ENCODE measurements around the gene MPDU1.
A peak's percentile ranks its signal among the peaks of the same experiment; 100 is the strongest.

Gene MPDU1

GRCh38 chr17:7610641-7611040, 27.0 kb downstream of the MPDU1 start:
- no peak for DNase-seq (ENCODE audit: low read depth)
- no peak for TF ChIP-seq CTCF (IDR thresholded peaks at IDR 0.05; ENCODE audit: low read length, missing control alignments)
- H3K4me3 ChIP-seq (replicated peaks; ENCODE audit: low read depth, low read length), result no peak overlapping the region

- no peak overlapping the region for H3K4me3 ChIP-seq (replicated peaks; ENCODE audit: low read depth, low read length)
- TF ChIP-seq CTCF (IDR thresholded peaks at IDR 0.05; ENCODE audit: low read length, missing control alignments), result no peak
- DNase-seq (ENCODE audit: low read depth), result no peak
These were observed 28.1 kb downstream of the MPDU1 start for GRCh38 chr17:7611635-7612293.

- peak; percentile 34 for DNase-seq (ENCODE audit: low read depth)
- no peak for TF ChIP-seq CTCF (IDR thresholded peaks at IDR 0.05; ENCODE audit: low read length, missing control alignments)
- H3K4me3 ChIP-seq (replicated peaks; ENCODE audit: low read depth, low read length), result no peak overlapping the region
These were observed 28.6 kb downstream of the MPDU1 start for GRCh38 chr17:7612294-7612640.

- DNase-seq (ENCODE audit: low read depth), result no peak
- TF ChIP-seq CTCF (IDR thresholded peaks at IDR 0.05; ENCODE audit: low read length, missing control alignments), result no peak
- H3K4me3 ChIP-seq (replicated peaks; ENCODE audit: low read depth, low read length), result peak overlapping the region; percentile 87
These were observed 30.2 kb downstream of the MPDU1 start for GRCh38 chr17:7613769-7614424.

- DNase-seq (ENCODE audit: low read depth), result peak; percentile 100
- peak; percentile 60 for TF ChIP-seq CTCF (IDR thresholded peaks at IDR 0.05; ENCODE audit: low read length, missing control alignments)
- peak within 1 kb of the TSS; percentile 87 for H3K4me3 ChIP-seq (replicated peaks; ENCODE audit: low read depth, low read length)
These were observed 31.0 kb downstream of the MPDU1 start, which contains the start of gene FXR2 for GRCh38 chr17:7614425-7615264. FXR2 (minus strand) TSS chr17:7614897; CDS start chr17:7614532, 365 bp downstream.

GRCh38 chr17:7615265-7615747, 31.7 kb downstream of the MPDU1 start:
- DNase-seq (ENCODE audit: low read depth), result no peak
- no peak for TF ChIP-seq CTCF (IDR thresholded peaks at IDR 0.05; ENCODE audit: low read length, missing control alignments)
- peak overlapping the region; percentile 49 for H3K4me3 ChIP-seq (replicated peaks; ENCODE audit: low read depth, low read length)

Data from fibroblast of pulmonary artery (primary cell).